Neural cell (in vitro differentiated cells): ENCODE results near the gene GUCA1C. TPM values are rescaled to one million over a fixed set of nuclear protein-coding genes. Genes with fewer than 3 reads are reported as not detected.

Experiments used
- H2AFZ ChIP-seq: fragments of 200-600, 300-800 bp; sonication (generic), shearing (Covaris generic); 2 replicates; pipeline ENCODE4 v1.6.0; 2014; ENCODE audit warnings: low read depth, mild to moderate bottlenecking, antibody characterized with exemption, low read length, moderate library complexity
- H3F3A ChIP-seq: fragments of 200-600 bp; shearing (Covaris generic); 2 replicates; pipeline ENCODE4 v1.6.1; 2016; ENCODE audit warnings: mild to moderate bottlenecking, moderate library complexity, mixed read lengths, antibody characterized with exemption, low read length; ENCODE audit not compliant: insufficient read depth, poor library complexity, severe bottlenecking
- H3K27ac ChIP-seq: fragments of 200-600, 300-800 bp; sonication (generic), shearing (Covaris generic); 2 replicates; pipeline ENCODE4 v1.5.1; 2014; ENCODE audit warnings: mild to moderate bottlenecking, low read length, moderate library complexity
- H3K27me3 ChIP-seq: fragments of 300-800, 200-600 bp; sonication (generic), shearing (Covaris generic); 2 replicates; pipeline ENCODE4 v1.6.0; 2014; ENCODE audit warnings: mild to moderate bottlenecking, low read depth, low read length, moderate library complexity; ENCODE audit not compliant: insufficient read depth
- H3K36me3 ChIP-seq: fragments of 300-800, 200-600 bp; sonication (generic), shearing (Covaris generic); 2 replicates; pipeline ENCODE4 v1.5.1; 2014; ENCODE audit warnings: mild to moderate bottlenecking, antibody characterized with exemption, low read length, moderate library complexity; ENCODE audit not compliant: insufficient read depth
- H3K4me2 ChIP-seq: fragments of 300-800, 200-600 bp; sonication (generic), shearing (Covaris generic); 2 replicates; pipeline ENCODE4 v1.6.0; 2014; ENCODE audit warnings: mild to moderate bottlenecking, low read length
- H3K4me3 ChIP-seq: fragments of 300-800, 200-600 bp; sonication (generic), shearing (Covaris generic); 2 replicates; pipeline ENCODE4 v1.5.1; 2014; ENCODE audit warnings: mild to moderate bottlenecking, low read length, moderate library complexity
- H3K79me2 ChIP-seq: fragments of 200-600 bp; shearing (Covaris generic); replicated peaks from 2 replicates; pipeline ENCODE4 v1.6.0; 2014; ENCODE audit warnings: mild to moderate bottlenecking, low read length, moderate library complexity; ENCODE audit not compliant: insufficient read depth
- H3K9ac ChIP-seq: fragments of 300-800, 200-600 bp; sonication (generic), shearing (Covaris generic); 2 replicates; pipeline ENCODE4 v1.6.1; 2016; ENCODE audit warnings: mild to moderate bottlenecking, low read length, mixed read lengths
- H3K9me2 ChIP-seq: fragments of 200-600 bp; shearing (Covaris generic); 2 replicates; pipeline ENCODE4 v1.6.1; 2016; ENCODE audit warnings: mild to moderate bottlenecking, low read length, mixed read lengths; ENCODE audit not compliant: insufficient read depth
- H3K9me3 ChIP-seq: fragments of 200-600, 300-800 bp; sonication (generic), shearing (Covaris generic); 2 replicates; pipeline ENCODE4 v1.6.1; 2016; ENCODE audit warnings: mild to moderate bottlenecking, mixed run types, low read length, moderate library complexity, mixed read lengths
- H4K20me1 ChIP-seq: fragments of 200-600 bp; shearing (Covaris generic); 2 replicates; pipeline ENCODE4 v1.6.1; 2016; ENCODE audit warnings: mild to moderate bottlenecking, mixed run types; ENCODE audit not compliant: insufficient read depth
- EP300 ChIP-seq: fragments of 450-650 bp; conservative IDR thresholded peaks from 2 replicates; pipeline ENCODE4 v1.6.1; 2014; ENCODE audit warnings: antibody characterized with exemption, mild to moderate bottlenecking, moderate library complexity; ENCODE audit not compliant: poor library complexity, severe bottlenecking
- EZH2 ChIP-seq: fragments of 200-600, 300-800 bp; shearing (Covaris generic), sonication (generic); IDR thresholded peaks from 2 replicates; pipeline ENCODE4 v1.6.1; 2014; ENCODE audit warnings: antibody characterized with exemption, low read length, borderline replicate concordance, mild to moderate bottlenecking; ENCODE audit not compliant: insufficient read depth, poor library complexity, severe bottlenecking
- MXI1 ChIP-seq: fragments of 450-650 bp; conservative IDR thresholded peaks from 2 replicates; pipeline ENCODE4 v1.6.1; 2014; ENCODE audit warnings: antibody characterized with exemption, mild to moderate bottlenecking; ENCODE audit not compliant: poor library complexity, severe bottlenecking
- POLR2AphosphoS5 ChIP-seq: IDR thresholded peaks from 2 replicates; pipeline ENCODE4 v1.6.1; 2012
- RAD21 ChIP-seq: fragments of 450-650 bp; conservative IDR thresholded peaks from 2 replicates; pipeline ENCODE4 v1.6.1; 2014; ENCODE audit warnings: antibody characterized with exemption, mild to moderate bottlenecking, moderate library complexity
- REST ChIP-seq: IDR thresholded peaks from 2 replicates; pipeline ENCODE4 v1.6.1; 2012; ENCODE audit warnings: borderline replicate concordance
- SMC3 ChIP-seq: fragments of 450-650 bp; conservative IDR thresholded peaks from 2 replicates; pipeline ENCODE4 v1.6.1; 2014; ENCODE audit warnings: antibody characterized with exemption, mild to moderate bottlenecking, moderate library complexity; ENCODE audit not compliant: poor library complexity
- TAF1 ChIP-seq: IDR thresholded peaks from 2 replicates; pipeline ENCODE4 v1.6.1; 2012; ENCODE audit warnings: low read depth
- polyA plus RNA-seq: library from polyadenylated mRNA; depleted of rRNA; stranded (reverse); fragments of >200 nt; gene quantifications from 2 replicates; pipeline ENCODE4 v1.2.3, GENCODE V29; 2014
- TF ChIP-seq, protein P1 (sequence below): fragments of 450-650 bp; IDR thresholded peaks from 2 replicates; pipeline ENCODE4 v1.5.1; 2014; ENCODE audit warnings: antibody characterized with exemption, mild to moderate bottlenecking, moderate library complexity; ENCODE audit not compliant: poor library complexity, severe bottlenecking

Gene GUCA1C
- polyA plus RNA-seq, 1 donor from 2014 or later: not detected

GRCh38 chr3:108863799-108864135 is 89.9 kb downstream of the GUCA1C start:
- H3K9me3 ChIP-seq: no peaks in the 10 kb centered on the region
- no peak overlapping the region for H3K9ac ChIP-seq
- no peak overlapping the region for H3K27ac ChIP-seq
- H3K9me2 ChIP-seq: no peaks in the 10 kb centered on the region
- no peak overlapping the region for H2AFZ ChIP-seq
- H3K4me3 ChIP-seq: no peak overlapping the region
- H3K79me2 ChIP-seq: no peaks in the 10 kb centered on the region
- H3F3A ChIP-seq: no peaks in the 10 kb centered on the region
- no peaks in the 10 kb centered on the region for H4K20me1 ChIP-seq
- no peak overlapping the region for H3K4me2 ChIP-seq
- H3K27me3 ChIP-seq: no peaks in the 10 kb centered on the region
- H3K36me3 ChIP-seq: no peaks in the 10 kb centered on the region
- no peak for TF ChIP-seq EZH2
- TF ChIP-seq MXI1: no peak
- no peak for TF ChIP-seq SMC3
- no peak for TF ChIP-seq REST
- TF ChIP-seq, protein P1, sequence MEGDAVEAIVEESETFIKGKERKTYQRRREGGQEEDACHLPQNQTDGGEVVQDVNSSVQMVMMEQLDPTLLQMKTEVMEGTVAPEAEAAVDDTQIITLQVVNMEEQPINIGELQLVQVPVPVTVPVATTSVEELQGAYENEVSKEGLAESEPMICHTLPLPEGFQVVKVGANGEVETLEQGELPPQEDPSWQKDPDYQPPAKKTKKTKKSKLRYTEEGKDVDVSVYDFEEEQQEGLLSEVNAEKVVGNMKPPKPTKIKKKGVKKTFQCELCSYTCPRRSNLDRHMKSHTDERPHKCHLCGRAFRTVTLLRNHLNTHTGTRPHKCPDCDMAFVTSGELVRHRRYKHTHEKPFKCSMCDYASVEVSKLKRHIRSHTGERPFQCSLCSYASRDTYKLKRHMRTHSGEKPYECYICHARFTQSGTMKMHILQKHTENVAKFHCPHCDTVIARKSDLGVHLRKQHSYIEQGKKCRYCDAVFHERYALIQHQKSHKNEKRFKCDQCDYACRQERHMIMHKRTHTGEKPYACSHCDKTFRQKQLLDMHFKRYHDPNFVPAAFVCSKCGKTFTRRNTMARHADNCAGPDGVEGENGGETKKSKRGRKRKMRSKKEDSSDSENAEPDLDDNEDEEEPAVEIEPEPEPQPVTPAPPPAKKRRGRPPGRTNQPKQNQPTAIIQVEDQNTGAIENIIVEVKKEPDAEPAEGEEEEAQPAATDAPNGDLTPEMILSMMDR: no peak
- TF ChIP-seq TAF1: no peak
- TF ChIP-seq EP300: no peak
- no peak for TF ChIP-seq RAD21
- no peak for TF ChIP-seq POLR2AphosphoS5

GRCh38 chr3:108862865-108863798 is 90.5 kb downstream of the GUCA1C start:
- H3K27me3 ChIP-seq: no peaks in the 10 kb centered on the region
- no peak for TF ChIP-seq POLR2AphosphoS5
- no peak for TF ChIP-seq REST
- TF ChIP-seq RAD21: no peak
- no peak for TF ChIP-seq SMC3
- TF ChIP-seq, protein P1: no peak
- TF ChIP-seq MXI1: no peak
- TF ChIP-seq EP300: no peak
- H3K79me2 ChIP-seq: no peaks in the 10 kb centered on the region
- no peak overlapping the region for H3K27ac ChIP-seq
- H3K36me3 ChIP-seq: no peaks in the 10 kb centered on the region
- H3K9ac ChIP-seq: no peak overlapping the region
- no peaks in the 10 kb centered on the region for H3K9me3 ChIP-seq
- no peaks in the 10 kb centered on the region for H3K9me2 ChIP-seq
- H2AFZ ChIP-seq: no peak overlapping the region
- no peaks in the 10 kb centered on the region for H3F3A ChIP-seq
- H3K4me3 ChIP-seq: no peak overlapping the region
- H4K20me1 ChIP-seq: no peaks in the 10 kb centered on the region
- no peak overlapping the region for H3K4me2 ChIP-seq
